Caco-2 (cell line): Measurements from ENCODE around the gene GIPC2. TPM values are rescaled to one million over a fixed set of nuclear protein-coding genes. Genes with fewer than 3 reads are reported as not detected.

Experiments used
- BruUV-seq: library from RNA; stranded (reverse); fragments of 400-500 nt; replicated peaks from 2 replicates; lab custom pipeline; 2021; lab: Mats Ljungman, UMichigan
- CTCF ChIA-PET: fragments of 300-600 bp; sonication (Branson Sonifier 250); formaldehyde crosslinking; loops from one replicate; lab custom pipeline; 2022; ENCODE audit warnings: antibody characterized with exemption; lab: Charles Lee
- POLR2A ChIA-PET: fragments of 300-600 bp; sonication (Branson Sonifier 250); formaldehyde crosslinking; loops from one replicate; lab custom pipeline; 2022; ENCODE audit warnings: antibody characterized with exemption; lab: Charles Lee
- DNase-seq, 2 experiments: peaks; one replicate each; pipeline versions ENCODE4 v3.0.0 to v3.0.0-alpha.2; 2020 to 2022
- H3K27me3 ChIP-seq: replicated peaks from 2 replicates; pipeline ENCODE4 v1.6.0; 2011; ENCODE audit warnings: low read length; ENCODE audit not compliant: control insufficient read depth, insufficient read depth
- H3K36me3 ChIP-seq: 2 replicates; pipeline ENCODE4 v1.5.1; 2011; ENCODE audit warnings: low read length; ENCODE audit not compliant: control insufficient read depth, insufficient read depth
- H3K4me1 ChIP-seq: fragments of 250-450 bp; sonication (Bioruptor Pico); 2 replicates; pipeline ENCODE4 v1.5.1; 2020; ENCODE audit warnings: mild to moderate bottlenecking
- H3K4me3 ChIP-seq: 2 replicates; pipeline ENCODE4 v1.5.1; 2011; ENCODE audit warnings: low read depth, mild to moderate bottlenecking, control low read depth, low read length
- H3K9me3 ChIP-seq: fragments of 250-450 bp; sonication (Bioruptor Pico); 2 replicates; pipeline ENCODE4 v1.5.1; 2020; ENCODE audit warnings: mild to moderate bottlenecking, moderate library complexity
- H3K27ac Mint-ChIP-seq: one replicate; pipeline ENCODE4 v1.8.0; 2022; ENCODE audit warnings: mixed read lengths; ENCODE audit not compliant: unreplicated experiment
- H3K27me3 Mint-ChIP-seq: one replicate; pipeline ENCODE4 v1.8.0; 2022; ENCODE audit warnings: mixed read lengths; ENCODE audit not compliant: insufficient read depth, unreplicated experiment
- H3K36me3 Mint-ChIP-seq: one replicate; pipeline ENCODE4 v1.8.0; 2022; ENCODE audit warnings: mild to moderate bottlenecking, mixed read lengths; ENCODE audit not compliant: insufficient read depth, unreplicated experiment
- H3K4me1 Mint-ChIP-seq: one replicate; pipeline ENCODE4 v1.8.0; 2022; ENCODE audit warnings: low read depth, mixed read lengths; ENCODE audit not compliant: unreplicated experiment
- H3K4me3 Mint-ChIP-seq: one replicate; pipeline ENCODE4 v1.8.0; 2022; ENCODE audit warnings: mild to moderate bottlenecking, moderate library complexity, mixed read lengths; ENCODE audit not compliant: unreplicated experiment
- H3K9me3 Mint-ChIP-seq: one replicate; pipeline ENCODE4 v1.8.0; 2022; ENCODE audit warnings: mixed read lengths; ENCODE audit not compliant: unreplicated experiment
- CTCF ChIP-seq, 2 experiments: fragments of 200-600 bp in 1 of 2; IDR thresholded peaks; 1 replicate in 1 of 2; 2 replicates in 1 of 2; pipeline versions ENCODE4 v1.5.1 to v1.8.0; 2011 to 2022; ENCODE audit warnings: antibody characterized with exemption in 1 of 2, control low read depth in 1 of 2, inconsistent platforms in 1 of 2, low read depth in 1 of 2, low read length in 1 of 2, mild to moderate bottlenecking in 1 of 2, moderate library complexity in 1 of 2; ENCODE audit not compliant: insufficient read depth in 1 of 2, severe bottlenecking in 1 of 2, unreplicated experiment in 1 of 2
- intact Hi-C: fragments of 100-400 bp; cut with micrococcal nuclease; formaldehyde crosslinking; loops from one replicate; pipeline ENCODE4 v1.10.0; 2022; ENCODE audit not compliant: unreplicated experiment
- total RNA-seq: library from RNA; stranded (reverse); gene quantifications from 2 replicates; pipeline ENCODE4 v1.2.3, GENCODE V29; 2022

The GIPC2 gene
- total RNA-seq, 1 experiment from 2014 or later = 4.4 TPM

- intact Hi-C loops = no loop called here
- POLR2A ChIA-PET = no interaction called here
- Histone ChIP-seq H3K4me1 (no peaks in the 10 kb centered on the region), H3K36me3 (no peaks in the 10 kb centered on the region), H3K4me3 (no peak overlapping the region), H3K9me3 (no peaks in the 10 kb centered on the region), H3K27me3 (no peaks in the 10 kb centered on the region)
- Mint-ChIP-seq H3K27ac (no peak overlapping the region), H3K27me3 (peaks cover 2% of the 10 kb centered on the region), H3K36me3 (no peaks in the 10 kb centered on the region), H3K9me3 (no peaks in the 10 kb centered on the region), H3K4me1 (no peaks in the 10 kb centered on the region), H3K4me3 (no peak overlapping the region)
- no peak for DNase-seq
- CTCF ChIA-PET = no interaction called here
- TF ChIP-seq CTCF (IDR thresholded peaks at IDR 0.05; ENCODE audit: insufficient read depth in 1 of 2, low read depth in 1 of 2, low read length in 1 of 2, severe bottlenecking in 1 of 2, unreplicated experiment in 1 of 2) = no peak
- BruUV-seq = no TSS peak
These were observed 9.3 kb upstream of the GIPC2 start for GRCh38 chr1:78036450-78036849.

- no peaks in the 10 kb centered on the region for H3K9me3 ChIP-seq
- intact Hi-C loops = no loop called here
- no peaks in the 10 kb centered on the region for H3K4me1 Mint-ChIP-seq
- POLR2A ChIA-PET = no interaction called here
- no peaks in the 10 kb centered on the region for H3K27me3 ChIP-seq
- no peaks in the 10 kb centered on the region for H3K4me1 ChIP-seq
- no peak overlapping the region for H3K27ac Mint-ChIP-seq
- DNase-seq = no peak
- no peak for TF ChIP-seq CTCF (IDR thresholded peaks at IDR 0.05; ENCODE audit: insufficient read depth in 1 of 2, low read depth in 1 of 2, low read length in 1 of 2, severe bottlenecking in 1 of 2, unreplicated experiment in 1 of 2)
- no peaks in the 10 kb centered on the region for H3K9me3 Mint-ChIP-seq
- BruUV-seq = no TSS peak
- H3K36me3 ChIP-seq = no peaks in the 10 kb centered on the region
- H3K27me3 Mint-ChIP-seq = peaks cover 2% of the 10 kb centered on the region
- H3K4me3 ChIP-seq = no peak overlapping the region
- no peak overlapping the region for H3K4me3 Mint-ChIP-seq
- CTCF ChIA-PET = interaction anchor here (0.5 kb wide), 1 partner anchor 604 kb away, joined by 3 read pairs; no protein-coding TSS in a partner anchor
- H3K36me3 Mint-ChIP-seq = no peaks in the 10 kb centered on the region
These were observed 7.7 kb upstream of the GIPC2 start for GRCh38 chr1:78038071-78038470.

- H3K36me3 Mint-ChIP-seq = no peaks in the 10 kb centered on the region
- Histone ChIP-seq H3K9me3 (no peaks in the 10 kb centered on the region), H3K36me3 (no peaks in the 10 kb centered on the region), H3K4me1 (no peaks in the 10 kb centered on the region), H3K27me3 (no peaks in the 10 kb centered on the region), H3K4me3 (no peak overlapping the region)
- peaks cover 2% of the 10 kb centered on the region for H3K27me3 Mint-ChIP-seq
- H3K4me3 Mint-ChIP-seq = no peak overlapping the region
- CTCF ChIA-PET = no interaction called here
- no peaks in the 10 kb centered on the region for H3K9me3 Mint-ChIP-seq
- DNase-seq = no peak
- intact Hi-C loops = no loop called here
- no peak overlapping the region for H3K27ac Mint-ChIP-seq
- no TSS peak for BruUV-seq
- POLR2A ChIA-PET = no interaction called here
- H3K4me1 Mint-ChIP-seq = no peaks in the 10 kb centered on the region
- TF ChIP-seq CTCF (IDR thresholded peaks at IDR 0.05; ENCODE audit: insufficient read depth in 1 of 2, low read depth in 1 of 2, low read length in 1 of 2, severe bottlenecking in 1 of 2, unreplicated experiment in 1 of 2) = no peak
These were observed 7.3 kb upstream of the GIPC2 start for GRCh38 chr1:78038491-78038939.
